OCI-LY1 (cell line): ENCODE data around the gene CCT3.

Source experiments
- H2AFZ ChIP-seq: fragments of 200-600 bp; sonication (generic), shearing (Covaris generic); 2 replicates; pipeline ENCODE4 v1.6.0; 2014; ENCODE audit warnings: antibody characterized with exemption, mild to moderate bottlenecking, low read length
- H3F3A ChIP-seq: fragments of 200-600 bp; sonication (generic), shearing (Covaris generic); 2 replicates; pipeline ENCODE4 v1.6.0; 2014; ENCODE audit warnings: mild to moderate bottlenecking, antibody characterized with exemption, low read length, moderate library complexity; ENCODE audit not compliant: insufficient read depth
- H3K27ac ChIP-seq: fragments of 200-600 bp; sonication (generic); 2 replicates; pipeline ENCODE4 v1.5.1; 2014; ENCODE audit warnings: low read length, mixed run types, mild to moderate bottlenecking, low read depth; ENCODE audit not compliant: poor library complexity, severe bottlenecking
- H3K27me3 ChIP-seq: fragments of 200-600 bp; sonication (generic); 2 replicates; pipeline ENCODE4 v1.6.0; 2014; ENCODE audit warnings: antibody characterized with exemption, mild to moderate bottlenecking, low read length, moderate library complexity; ENCODE audit not compliant: insufficient read depth
- H3K36me3 ChIP-seq: fragments of 200-600 bp; sonication (generic); 2 replicates; pipeline ENCODE4 v1.6.1; 2014; ENCODE audit warnings: mild to moderate bottlenecking, antibody characterized with exemption, low read length, moderate library complexity, mixed read lengths; ENCODE audit not compliant: insufficient read depth
- H3K4me1 ChIP-seq: fragments of 200-600 bp; sonication (generic); 2 replicates; pipeline ENCODE4 v1.5.1; 2014; ENCODE audit warnings: mild to moderate bottlenecking, low read length, moderate library complexity; ENCODE audit not compliant: insufficient read depth, severe bottlenecking
- H3K4me2 ChIP-seq: fragments of 200-600 bp; sonication (generic), shearing (Covaris generic); 2 replicates; pipeline ENCODE4 v1.6.1; 2014; ENCODE audit warnings: low read length
- H3K4me3 ChIP-seq: fragments of 200-600 bp; sonication (generic); 2 replicates; pipeline ENCODE4 v1.5.1; 2014; ENCODE audit warnings: low read length, low read depth, mild to moderate bottlenecking, mixed read lengths; ENCODE audit not compliant: poor library complexity, severe bottlenecking
- H3K79me2 ChIP-seq: fragments of 200-600 bp; shearing (Covaris generic); 2 replicates; pipeline ENCODE4 v1.6.1; 2016; ENCODE audit warnings: mixed run types, low read length, mixed read lengths; ENCODE audit not compliant: insufficient read depth
- H3K9ac ChIP-seq: fragments of 200-600 bp; sonication (generic), shearing (Covaris generic); 2 replicates; pipeline ENCODE4 v1.6.1; 2014; ENCODE audit warnings: mild to moderate bottlenecking, low read length, mixed read lengths
- H3K9me2 ChIP-seq: fragments of 200-600 bp; sonication (generic), shearing (Covaris generic); 2 replicates; pipeline ENCODE4 v1.6.1; 2014; ENCODE audit warnings: low read depth, mild to moderate bottlenecking, low read length, mixed read lengths
- H3K9me3 ChIP-seq: fragments of 200-600 bp; shearing (Covaris generic); 2 replicates; pipeline ENCODE4 v1.6.1; 2014; ENCODE audit warnings: low read length, mixed read lengths
- H4K20me1 ChIP-seq: fragments of 200-600 bp; sonication (generic), shearing (Covaris generic); 2 replicates; pipeline ENCODE4 v1.6.0; 2016; ENCODE audit warnings: mild to moderate bottlenecking, low read length; ENCODE audit not compliant: insufficient read depth
- CTCF ChIP-seq: fragments of 200-600 bp; sonication (generic), shearing (Covaris generic); IDR thresholded peaks from 2 replicates; pipeline ENCODE4 v1.5.1; 2017; ENCODE audit warnings: mild to moderate bottlenecking, antibody characterized with exemption, low read length, moderate library complexity, mixed read lengths
- EZH2 ChIP-seq: fragments of 200-600 bp; sonication (generic), shearing (Covaris generic); IDR thresholded peaks from 2 replicates; pipeline ENCODE4 v1.8.0; 2017; ENCODE audit warnings: borderline replicate concordance, mixed run types, mild to moderate bottlenecking, antibody characterized with exemption, low read length, moderate library complexity, mixed read lengths

The CCT3 gene

GRCh38 chr1:156366378-156367166 lies 28.5 kb upstream of the CCT3 start:
- Histone ChIP-seq H3K4me1 (peaks cover 6% of the 10 kb centered on the region), H4K20me1 (no peaks in the 10 kb centered on the region), H3K79me2 (no peaks in the 10 kb centered on the region), H2AFZ (no peak overlapping the region), H3K9ac (no peak overlapping the region), H3K4me3 (no peak overlapping the region), H3K27me3 (no peaks in the 10 kb centered on the region; the same call in none of the 2 replicates), H3F3A (no peaks in the 10 kb centered on the region), H3K9me3 (no peaks in the 10 kb centered on the region), H3K36me3 (no peaks in the 10 kb centered on the region), H3K27ac (no peak overlapping the region), H3K9me2 (no peaks in the 10 kb centered on the region), H3K4me2 (no peak overlapping the region)
- TF ChIP-seq CTCF: no peak
- TF ChIP-seq EZH2: no peak

DNA sequence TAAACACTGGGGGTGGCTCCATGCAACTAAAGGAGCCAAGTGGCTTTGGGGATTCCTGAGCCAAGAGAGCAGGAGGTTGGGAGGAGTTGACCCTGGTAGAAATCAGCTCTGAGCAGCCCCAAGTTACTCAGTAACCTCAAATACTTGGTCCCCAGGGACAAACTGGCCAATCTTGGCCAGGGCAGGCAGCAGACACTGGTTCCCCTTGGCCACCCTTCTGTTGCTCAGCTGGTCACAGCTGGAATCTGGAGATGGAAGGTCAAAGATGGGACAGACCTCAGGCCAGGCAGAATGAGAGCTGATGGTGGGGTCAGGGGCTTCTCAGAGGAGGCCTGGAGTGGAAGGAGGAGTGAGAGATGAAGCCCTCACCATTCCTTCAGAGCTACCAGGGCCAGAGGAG lies 27.7 kb upstream of the CCT3 start:
- Histone ChIP-seq H3K36me3 (no peaks in the 10 kb centered on the region), H3F3A (no peaks in the 10 kb centered on the region), H2AFZ (no peak overlapping the region), H3K4me1 (peaks cover 6% of the 10 kb centered on the region), H3K9me2 (no peaks in the 10 kb centered on the region), H3K9ac (no peak overlapping the region), H3K9me3 (no peaks in the 10 kb centered on the region), H3K27ac (no peak overlapping the region), H3K27me3 (no peaks in the 10 kb centered on the region; the same call in none of the 2 replicates), H3K79me2 (no peaks in the 10 kb centered on the region), H4K20me1 (no peaks in the 10 kb centered on the region), H3K4me2 (no peak overlapping the region), H3K4me3 (no peak overlapping the region)
- TF ChIP-seq EZH2 (no peak), CTCF (no peak)

GRCh38 chr1:156360534-156360933 lies 22.4 kb upstream of the CCT3 start:
- TF ChIP-seq EZH2: no peak
- no peak for TF ChIP-seq CTCF
- Histone ChIP-seq H3K4me3 (no peak overlapping the region), H4K20me1 (no peaks in the 10 kb centered on the region), H3K4me2 (no peak overlapping the region), H3K36me3 (no peaks in the 10 kb centered on the region), H3K9ac (no peak overlapping the region), H3K9me3 (no peaks in the 10 kb centered on the region), H3F3A (no peaks in the 10 kb centered on the region), H3K4me1 (peaks cover 5% of the 10 kb centered on the region), H3K27ac (no peak overlapping the region), H3K9me2 (no peaks in the 10 kb centered on the region), H3K27me3 (no peaks in the 10 kb centered on the region), H3K79me2 (no peaks in the 10 kb centered on the region), H2AFZ (no peak overlapping the region)
